ENCODE data around the gene SIAH1. TPM values are rescaled to one million over a fixed set of nuclear protein-coding genes. Genes with fewer than 3 reads are reported as not detected.
A peak's percentile ranks its signal among the peaks of the same experiment; 100 is the strongest.

SIAH1 gene
- total RNA-seq, 1 experiment from 2014 or later: 27.2 TPM

DNA sequence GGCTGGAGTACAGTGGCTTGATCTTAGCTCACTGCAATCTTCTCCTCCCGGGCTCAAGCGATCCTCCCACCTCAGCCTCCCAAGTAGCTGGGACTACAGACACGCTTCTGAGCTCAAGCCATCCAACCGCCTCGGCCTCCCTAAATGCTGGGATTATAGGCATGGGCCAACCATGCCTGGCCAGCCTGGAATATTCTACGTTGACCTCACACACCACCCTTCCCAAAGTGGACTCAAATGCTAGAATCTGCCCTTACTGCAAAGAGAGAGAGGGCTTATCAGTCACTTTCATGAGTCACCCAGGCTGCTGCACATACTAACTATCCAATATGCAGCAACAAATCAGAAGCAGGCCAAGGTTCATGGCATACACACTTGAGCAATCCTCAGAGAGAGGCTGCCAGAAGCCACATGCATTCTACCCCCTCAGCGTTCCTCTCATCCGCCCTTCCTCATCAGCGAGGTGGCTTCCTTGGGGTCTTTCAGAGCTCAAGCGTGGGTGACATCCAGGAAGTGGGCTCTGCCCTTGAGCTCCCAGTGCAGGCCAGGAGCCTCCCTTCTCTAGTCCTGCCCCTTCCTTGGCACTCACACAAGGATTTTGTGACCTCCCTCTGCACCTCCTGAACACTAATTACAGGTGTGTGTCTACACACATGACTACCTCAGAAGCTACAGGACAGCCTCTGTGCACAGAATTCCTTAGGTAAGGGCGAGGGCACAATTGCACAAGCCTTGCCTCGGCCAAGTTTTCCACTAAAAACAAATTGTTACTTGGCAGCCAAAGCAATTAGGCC, 24.8 kb upstream of the SIAH1 start:
- intact Hi-C loops (cut with micrococcal nuclease; ENCODE audit: unreplicated experiment): loop anchor here (1.0 to 5.0 kb wide), 2 partner anchors 116 to 202 kb away; partner anchors contain the start of gene N4BP1
- Mint-ChIP-seq H3K27me3 (ENCODE audit: insufficient read depth, unreplicated experiment) (no peaks in the 10 kb centered on the region), H3K4me3 (ENCODE audit: unreplicated experiment) (peak overlapping the region; percentile 43), H3K9me3 (ENCODE audit: unreplicated experiment) (no peaks in the 10 kb centered on the region), H3K27ac (ENCODE audit: unreplicated experiment) (peak overlapping the region; percentile 94), H3K4me1 (ENCODE audit: low read depth, unreplicated experiment) (peaks cover 20% of the 10 kb centered on the region), H3K36me3 (ENCODE audit: insufficient read depth, unreplicated experiment) (peaks cover 4% of the 10 kb centered on the region)
- Histone ChIP-seq H3K4me3 (ENCODE audit: low read depth, low read length) (no peak overlapping the region), H3K27me3 (replicated peaks; ENCODE audit: control insufficient read depth, insufficient read depth, low read length) (no peaks in the 10 kb centered on the region), H3K9me3 (no peaks in the 10 kb centered on the region), H3K36me3 (ENCODE audit: control insufficient read depth, insufficient read depth, low read length) (no peaks in the 10 kb centered on the region), H3K4me1 (peaks cover 31% of the 10 kb centered on the region)
- POLR2A ChIA-PET: no interaction called here
- TF ChIP-seq CTCF (IDR thresholded peaks at IDR 0.05; ENCODE audit: insufficient read depth in 1 of 2, low read depth in 1 of 2, low read length in 1 of 2, severe bottlenecking in 1 of 2, unreplicated experiment in 1 of 2): no peak
- CTCF ChIA-PET: interaction anchor here (0.7 to 1.0 kb wide), 2 partner anchors 131 to 214 kb away, joined by 3 to 4 read pairs; no protein-coding TSS in a partner anchor
- no TSS peak for BruUV-seq (replicated peaks)
- DNase-seq: peak; percentile 81 to 87

GRCh38 chr16:48408688-48409087, 23.5 kb upstream of the SIAH1 start:
- H3K36me3 Mint-ChIP-seq (ENCODE audit: insufficient read depth, unreplicated experiment): peaks cover 4% of the 10 kb centered on the region
- H3K27ac Mint-ChIP-seq (ENCODE audit: unreplicated experiment): no peak overlapping the region
- H3K9me3 ChIP-seq: no peaks in the 10 kb centered on the region
- H3K4me1 Mint-ChIP-seq (ENCODE audit: low read depth, unreplicated experiment): peaks cover 20% of the 10 kb centered on the region
- no peaks in the 10 kb centered on the region for H3K27me3 Mint-ChIP-seq (ENCODE audit: insufficient read depth, unreplicated experiment)
- CTCF ChIA-PET: interaction anchor here (0.5 to 1.0 kb wide), 2 partner anchors 215 to 218 kb away, joined by 4 to 5 read pairs; no protein-coding TSS in a partner anchor
- H3K27me3 ChIP-seq (replicated peaks; ENCODE audit: control insufficient read depth, insufficient read depth, low read length): no peaks in the 10 kb centered on the region
- DNase-seq: no peak
- H3K36me3 ChIP-seq (ENCODE audit: control insufficient read depth, insufficient read depth, low read length): no peaks in the 10 kb centered on the region
- H3K4me1 ChIP-seq: peaks cover 31% of the 10 kb centered on the region
- H3K9me3 Mint-ChIP-seq (ENCODE audit: unreplicated experiment): no peaks in the 10 kb centered on the region
- POLR2A ChIA-PET: no interaction called here
- H3K4me3 Mint-ChIP-seq (ENCODE audit: unreplicated experiment): no peak overlapping the region
- TF ChIP-seq CTCF (IDR thresholded peaks at IDR 0.05; ENCODE audit: insufficient read depth in 1 of 2, low read depth in 1 of 2, low read length in 1 of 2, severe bottlenecking in 1 of 2, unreplicated experiment in 1 of 2): no peak
- intact Hi-C loops (cut with micrococcal nuclease; ENCODE audit: unreplicated experiment): no loop called here
- no TSS peak for BruUV-seq (replicated peaks)
- H3K4me3 ChIP-seq (ENCODE audit: low read depth, low read length): no peak overlapping the region

DNA sequence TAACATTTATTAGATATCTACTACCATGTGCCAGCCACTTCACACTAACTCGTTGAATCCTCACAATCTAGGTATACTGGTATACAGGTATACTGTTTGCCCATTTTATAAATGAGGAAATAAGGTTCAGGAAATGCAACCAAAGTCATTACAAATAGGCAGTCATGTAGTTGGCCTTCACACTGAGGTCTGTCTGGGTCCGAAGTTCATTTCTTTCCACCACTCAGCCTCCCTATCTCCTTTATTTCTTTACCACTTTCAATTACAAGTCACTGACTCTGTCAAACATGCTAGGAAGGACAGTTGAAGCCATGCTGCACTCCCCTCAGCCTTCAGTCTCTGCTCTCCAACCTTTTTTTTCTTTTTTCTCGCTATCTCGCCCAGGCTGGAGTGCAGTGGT, 20.7 kb upstream of the SIAH1 start:
- no peaks in the 10 kb centered on the region for H3K9me3 Mint-ChIP-seq (ENCODE audit: unreplicated experiment)
- H3K4me1 Mint-ChIP-seq (ENCODE audit: low read depth, unreplicated experiment): peaks cover 12% of the 10 kb centered on the region

More for the DNA sequence above, 20.7 kb upstream of the SIAH1 start:
- POLR2A ChIA-PET: no interaction called here
- H3K27me3 Mint-ChIP-seq (ENCODE audit: insufficient read depth, unreplicated experiment): no peaks in the 10 kb centered on the region
- Histone ChIP-seq H3K4me3 (ENCODE audit: low read depth, low read length) (no peak overlapping the region), H3K27me3 (replicated peaks; ENCODE audit: control insufficient read depth, insufficient read depth, low read length) (no peaks in the 10 kb centered on the region), H3K36me3 (ENCODE audit: control insufficient read depth, insufficient read depth, low read length) (no peaks in the 10 kb centered on the region), H3K9me3 (no peaks in the 10 kb centered on the region), H3K4me1 (peaks cover 31% of the 10 kb centered on the region)
- DNase-seq: no peak
- H3K36me3 Mint-ChIP-seq (ENCODE audit: insufficient read depth, unreplicated experiment): peaks cover 4% of the 10 kb centered on the region
- no TSS peak for BruUV-seq (replicated peaks)
- H3K27ac Mint-ChIP-seq (ENCODE audit: unreplicated experiment): no peak overlapping the region
- no peak overlapping the region for H3K4me3 Mint-ChIP-seq (ENCODE audit: unreplicated experiment)
- intact Hi-C loops (cut with micrococcal nuclease; ENCODE audit: unreplicated experiment): no loop called here
- CTCF ChIA-PET: no interaction called here
- TF ChIP-seq CTCF (IDR thresholded peaks at IDR 0.05; ENCODE audit: insufficient read depth in 1 of 2, low read depth in 1 of 2, low read length in 1 of 2, severe bottlenecking in 1 of 2, unreplicated experiment in 1 of 2): no peak
